ENCODE data around the gene NME7. TPM values are rescaled to one million over a fixed set of nuclear protein-coding genes. Genes with fewer than 3 reads are reported as not detected.

NME7 gene
- total RNA-seq, 6 experiments from 2014 or later: 2.0 to 6.5 (median 5.3) TPM

DNA sequence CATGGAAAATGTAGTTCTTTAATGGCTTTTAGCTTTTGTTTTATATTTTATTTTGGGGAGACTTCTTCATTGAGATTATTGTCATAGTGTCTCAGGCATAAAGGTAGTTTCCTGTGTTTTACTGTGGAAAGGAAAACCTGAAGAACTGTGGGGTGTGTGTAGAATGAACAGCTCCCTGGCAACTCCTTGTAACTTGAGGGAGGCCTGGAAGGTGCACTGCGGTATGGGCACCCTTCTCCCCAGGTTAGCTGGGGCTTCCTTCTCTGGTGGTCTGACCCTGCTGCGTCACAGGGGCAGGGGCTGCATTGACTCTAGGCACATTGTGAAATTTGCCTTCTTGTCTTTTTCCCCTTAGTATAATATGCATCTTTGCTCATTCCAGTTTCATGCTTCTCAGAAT lies 259.4 kb downstream of the NME7 start:
- Histone ChIP-seq H3K27ac (peak overlapping the region; percentile 83 to 99 (median 97)), H3K27me3 (no peaks in the 10 kb centered on the region), H3K9me3 (no peaks in the 10 kb centered on the region), H3K4me1 (peaks cover 0 to 34% (median 14%) of the 10 kb centered on the region in 4 donors), H3K36me3 (peaks cover 0 to 20% (median 7%) of the 10 kb centered on the region in 4 donors), H3K4me3 (peak overlapping the region; percentile 60 to 86 (median 86))
- 19% methylated on average over 2 of the region's 2 CpGs for WGBS (ENCODE audit: insufficient coverage, low coverage, low lambda C conversion rate, missing lambda C conversion rate)
- DNase-seq (no peak), ATAC-seq (no peak)
- TF ChIP-seq CTCF (IDR thresholded peaks at IDR 0.05): no peak
- TF ChIP-seq POLR2A (IDR thresholded peaks at IDR 0.05): no peak
- intact Hi-C loops (cut with DNase I): no loop called here

GRCh38 chr1:169107603-169108208 lies 259.9 kb downstream of the NME7 start:
- Histone ChIP-seq H3K27ac (peak overlapping the region; percentile 83 to 99 (median 97)), H3K36me3 (peaks cover 0 to 15% (median 6%) of the 10 kb centered on the region in 4 donors), H3K27me3 (no peaks in the 10 kb centered on the region), H3K9me3 (no peaks in the 10 kb centered on the region), H3K4me1 (peaks cover 0 to 34% (median 14%) of the 10 kb centered on the region in 4 donors), H3K4me3 (peak overlapping the region; percentile 60 to 86 (median 86))
- 3% methylated on average over 9 of the region's 9 CpGs for WGBS (ENCODE audit: insufficient coverage, low coverage, low lambda C conversion rate, missing lambda C conversion rate)
- intact Hi-C loops (cut with DNase I): no loop called here
- DNase-seq (no peak), ATAC-seq (no peak)
- TF ChIP-seq CTCF (IDR thresholded peaks at IDR 0.05) (no peak), POLR2A (IDR thresholded peaks at IDR 0.05) (no peak)

- intact Hi-C loops (cut with DNase I): no loop called here
- Histone ChIP-seq H3K36me3 (peaks cover 0 to 9% (median 4%) of the 10 kb centered on the region in 4 donors), H3K4me1 (peaks cover 0 to 28% (median 13%) of the 10 kb centered on the region in 4 donors), H3K9me3 (no peaks in the 10 kb centered on the region), H3K27ac (peak overlapping the region; percentile 83 to 99 (median 97)), H3K27me3 (no peaks in the 10 kb centered on the region), H3K4me3 (peak overlapping the region; percentile 60 to 86 (median 86))
- 5% methylated on average over 10 of the region's 41 CpGs for WGBS (ENCODE audit: insufficient coverage, low coverage, low lambda C conversion rate, missing lambda C conversion rate)
- peak; percentile 37 to 64 (median 47) for DNase-seq
- ATAC-seq: no peak
- no peak for TF ChIP-seq POLR2A (IDR thresholded peaks at IDR 0.05)
- TF ChIP-seq CTCF (IDR thresholded peaks at IDR 0.05): no peak
Observed at GRCh38 chr1:169106921-169107602, 260.5 kb downstream of the NME7 start.

- peak within 1 kb of the TSS; percentile 60 to 86 (median 86) for H3K4me3 ChIP-seq
- ATAC-seq (peak; percentile 71 to 87 (median 76)), DNase-seq (peak; percentile 93 to 95 (median 94))
- intact Hi-C loops (cut with DNase I): no loop called here
- TF ChIP-seq CTCF (IDR thresholded peaks at IDR 0.05): peak; percentile 49 to 68 (median 58)
- TF ChIP-seq POLR2A (IDR thresholded peaks at IDR 0.05): peak; percentile 99
- peaks cover 0 to 2% (median under 1%) of the 10 kb centered on the region in 4 donors for H3K36me3 ChIP-seq
- H3K27me3 ChIP-seq: no peaks in the 10 kb centered on the region
- peaks cover 0 to 20% (median 9%) of the 10 kb centered on the region in 4 donors for H3K4me1 ChIP-seq
- peak within 1 kb of the TSS; percentile 83 to 99 (median 97) for H3K27ac ChIP-seq
- H3K9me3 ChIP-seq: no peaks in the 10 kb centered on the region
- 0% methylated on average over 9 of the region's 100 CpGs for WGBS (ENCODE audit: insufficient coverage, low coverage, low lambda C conversion rate, missing lambda C conversion rate)
Observed at GRCh38 chr1:169106095-169106920, 261.3 kb downstream of the NME7 start, which contains the start of gene ATP1B1. Gene ATP1B1 (plus strand): TSS chr1:169106690. CDS start chr1:169106830, 140 bp downstream.
